Sigmoid colon (tissue), 4 donors: ENCODE measurements around the gene MAML3.

Source experiments
- EP300 ChIP-seq, 4 donors: sonication (generic); formaldehyde crosslinking; IDR thresholded peaks; one replicate each; pipeline ENCODE4 v1.6.1; 2017; ENCODE audit warnings: antibody characterized with exemption in 4 of 4
- TF ChIP-seq, protein P1 (sequence below), 4 experiments: fragments of 450-650 bp in 3 of 4; fragments of 200-600 bp in 1 of 4; IDR thresholded peaks; one replicate each; pipeline ENCODE4 v1.5.1; 2016 to 2019; ENCODE audit warnings: antibody characterized with exemption in 4 of 4, mild to moderate bottlenecking in 3 of 4, moderate library complexity in 2 of 4

DNA sequence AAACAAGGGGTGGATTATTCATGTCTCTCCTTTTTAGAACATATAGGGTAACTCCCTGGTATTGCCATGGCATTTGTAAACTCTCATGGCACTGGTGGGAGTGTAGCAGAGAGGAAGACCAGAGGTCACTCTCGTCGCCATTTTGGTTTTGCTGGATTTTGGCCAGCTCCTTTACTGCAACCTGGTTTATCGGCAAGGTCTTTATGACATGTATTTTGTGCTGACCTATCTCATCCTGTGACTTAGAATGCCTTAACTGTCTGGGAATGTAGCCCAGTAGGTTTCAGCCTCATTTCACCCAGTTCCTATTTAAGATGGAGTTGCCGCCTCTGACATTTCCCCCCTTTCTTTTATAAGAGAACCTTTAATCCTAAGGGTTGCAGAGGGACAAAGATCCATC is 442.5 kb downstream of the MAML3 start:
- TF ChIP-seq, protein P1, sequence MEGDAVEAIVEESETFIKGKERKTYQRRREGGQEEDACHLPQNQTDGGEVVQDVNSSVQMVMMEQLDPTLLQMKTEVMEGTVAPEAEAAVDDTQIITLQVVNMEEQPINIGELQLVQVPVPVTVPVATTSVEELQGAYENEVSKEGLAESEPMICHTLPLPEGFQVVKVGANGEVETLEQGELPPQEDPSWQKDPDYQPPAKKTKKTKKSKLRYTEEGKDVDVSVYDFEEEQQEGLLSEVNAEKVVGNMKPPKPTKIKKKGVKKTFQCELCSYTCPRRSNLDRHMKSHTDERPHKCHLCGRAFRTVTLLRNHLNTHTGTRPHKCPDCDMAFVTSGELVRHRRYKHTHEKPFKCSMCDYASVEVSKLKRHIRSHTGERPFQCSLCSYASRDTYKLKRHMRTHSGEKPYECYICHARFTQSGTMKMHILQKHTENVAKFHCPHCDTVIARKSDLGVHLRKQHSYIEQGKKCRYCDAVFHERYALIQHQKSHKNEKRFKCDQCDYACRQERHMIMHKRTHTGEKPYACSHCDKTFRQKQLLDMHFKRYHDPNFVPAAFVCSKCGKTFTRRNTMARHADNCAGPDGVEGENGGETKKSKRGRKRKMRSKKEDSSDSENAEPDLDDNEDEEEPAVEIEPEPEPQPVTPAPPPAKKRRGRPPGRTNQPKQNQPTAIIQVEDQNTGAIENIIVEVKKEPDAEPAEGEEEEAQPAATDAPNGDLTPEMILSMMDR (IDR thresholded peaks at IDR 0.05) = no peak
- no peak for TF ChIP-seq EP300 (IDR thresholded peaks at IDR 0.05)
